Measurements from ENCODE around the gene RHEX. TPM values are rescaled to one million over a fixed set of nuclear protein-coding genes. Genes with fewer than 3 reads are reported as not detected.

The RHEX gene
- total RNA-seq, 1 donor from 2014 or later, result not detected

DNA sequence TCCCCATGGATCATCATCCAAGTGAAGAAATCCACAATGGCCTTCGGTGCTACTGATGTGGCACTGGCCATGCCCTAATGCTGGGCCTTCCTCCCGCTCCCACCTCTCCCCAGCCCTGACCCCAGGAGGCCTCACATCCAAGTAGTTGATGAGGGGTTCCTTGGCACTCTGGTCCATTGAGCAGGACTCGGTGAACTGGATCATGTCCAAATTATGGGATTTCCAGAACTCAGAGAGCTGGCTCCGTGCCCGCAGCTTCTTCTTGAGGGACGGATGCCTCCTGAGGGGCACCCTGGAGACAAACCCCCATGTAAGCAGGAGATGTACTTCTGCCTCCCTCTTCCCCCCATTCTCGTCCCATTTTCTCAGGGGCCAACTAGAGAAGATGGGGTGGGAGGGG is 30.2 kb upstream of the RHEX start:
- Mint-ChIP-seq H3K27me3 (ENCODE audit: low read depth) (no peaks in the 10 kb centered on the region), H3K4me1 (ENCODE audit: low read depth) (peaks cover 7% of the 10 kb centered on the region), H3K9me3 (ENCODE audit: low read depth) (peaks cover 15% of the 10 kb centered on the region), H3K27ac (ENCODE audit: unreplicated experiment) (no peak overlapping the region), H3K4me3 (ENCODE audit: unreplicated experiment) (no peak overlapping the region), H3K36me3 (ENCODE audit: low read depth) (peaks cover 4% of the 10 kb centered on the region)
- TF ChIP-seq, protein P1, sequence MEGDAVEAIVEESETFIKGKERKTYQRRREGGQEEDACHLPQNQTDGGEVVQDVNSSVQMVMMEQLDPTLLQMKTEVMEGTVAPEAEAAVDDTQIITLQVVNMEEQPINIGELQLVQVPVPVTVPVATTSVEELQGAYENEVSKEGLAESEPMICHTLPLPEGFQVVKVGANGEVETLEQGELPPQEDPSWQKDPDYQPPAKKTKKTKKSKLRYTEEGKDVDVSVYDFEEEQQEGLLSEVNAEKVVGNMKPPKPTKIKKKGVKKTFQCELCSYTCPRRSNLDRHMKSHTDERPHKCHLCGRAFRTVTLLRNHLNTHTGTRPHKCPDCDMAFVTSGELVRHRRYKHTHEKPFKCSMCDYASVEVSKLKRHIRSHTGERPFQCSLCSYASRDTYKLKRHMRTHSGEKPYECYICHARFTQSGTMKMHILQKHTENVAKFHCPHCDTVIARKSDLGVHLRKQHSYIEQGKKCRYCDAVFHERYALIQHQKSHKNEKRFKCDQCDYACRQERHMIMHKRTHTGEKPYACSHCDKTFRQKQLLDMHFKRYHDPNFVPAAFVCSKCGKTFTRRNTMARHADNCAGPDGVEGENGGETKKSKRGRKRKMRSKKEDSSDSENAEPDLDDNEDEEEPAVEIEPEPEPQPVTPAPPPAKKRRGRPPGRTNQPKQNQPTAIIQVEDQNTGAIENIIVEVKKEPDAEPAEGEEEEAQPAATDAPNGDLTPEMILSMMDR (IDR thresholded peaks at IDR 0.05), result no peak
- DNase-seq (ENCODE audit: low spot score), result no peak

GRCh38 chr1:206023695-206024094 is 29.3 kb upstream of the RHEX start, which contains the start of gene CTSE:
TSS of gene CTSE (minus strand) at chr1:206023895. CDS start at chr1:206023791, 104 bp downstream.
- H3K36me3 Mint-ChIP-seq (ENCODE audit: low read depth), result peaks cover 2% of the 10 kb centered on the region
- no peak within 1 kb of the TSS for H3K4me3 Mint-ChIP-seq (ENCODE audit: unreplicated experiment)
- no peak for DNase-seq (ENCODE audit: low spot score)
- peaks cover 7% of the 10 kb centered on the region for H3K4me1 Mint-ChIP-seq (ENCODE audit: low read depth)
- H3K9me3 Mint-ChIP-seq (ENCODE audit: low read depth), result peaks cover 13% of the 10 kb centered on the region
- H3K27me3 Mint-ChIP-seq (ENCODE audit: low read depth), result peaks cover 5% of the 10 kb centered on the region
- no peak within 1 kb of the TSS for H3K27ac Mint-ChIP-seq (ENCODE audit: unreplicated experiment)
- TF ChIP-seq, protein P1 (IDR thresholded peaks at IDR 0.05), result no peak

DNA sequence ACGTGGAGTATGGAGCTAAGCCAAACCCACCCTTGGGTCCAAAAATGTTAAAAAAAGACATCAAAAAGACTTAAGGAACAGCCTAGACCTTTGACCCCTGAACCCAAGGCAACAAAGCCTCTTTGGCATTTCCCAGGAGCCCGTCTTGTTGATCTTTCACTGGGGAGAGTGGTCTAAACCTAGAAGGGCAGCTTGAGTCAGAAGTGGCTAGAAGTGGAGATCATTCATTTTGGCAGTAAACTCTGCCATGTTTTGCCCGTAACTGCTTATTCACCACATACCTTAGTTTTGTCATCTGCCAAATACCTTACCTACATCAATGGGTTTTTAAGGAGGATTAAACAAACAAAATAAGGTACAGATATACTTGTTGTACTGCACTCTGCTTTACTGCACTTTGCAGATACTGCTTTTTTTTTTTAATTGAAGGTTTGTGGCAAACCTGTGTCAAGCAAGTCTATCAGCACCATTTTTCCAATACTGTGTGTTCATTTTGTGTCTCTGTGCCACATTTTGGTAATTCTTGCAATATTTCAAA is 27.6 kb upstream of the RHEX start:
- TF ChIP-seq, protein P1 (IDR thresholded peaks at IDR 0.05), result no peak
- H3K4me1 Mint-ChIP-seq (ENCODE audit: low read depth), result peaks cover 7% of the 10 kb centered on the region

DNA sequence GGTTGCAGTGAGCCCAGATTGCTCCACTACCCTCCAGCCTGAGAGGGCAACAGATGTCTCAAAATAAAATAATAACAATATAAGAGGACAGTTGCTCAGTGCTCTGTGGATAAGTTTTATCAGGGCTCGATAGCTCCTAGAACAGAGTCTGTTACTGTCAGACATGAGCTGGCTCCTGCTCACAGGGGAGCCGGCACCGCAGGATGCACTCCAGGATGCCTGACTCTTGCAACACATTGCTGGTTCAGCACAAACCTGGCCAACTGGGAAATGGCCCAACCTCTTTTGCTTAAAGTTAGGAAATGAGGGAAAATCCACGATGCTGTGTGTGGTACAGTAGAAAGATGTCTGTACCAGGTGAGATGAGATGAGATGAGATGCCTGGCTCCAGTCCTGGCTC is 23.5 kb upstream of the RHEX start:
- DNase-seq (ENCODE audit: low spot score), result no peak
- Mint-ChIP-seq H3K27ac (ENCODE audit: unreplicated experiment) (no peak overlapping the region), H3K36me3 (ENCODE audit: low read depth) (peaks cover 6% of the 10 kb centered on the region), H3K9me3 (ENCODE audit: low read depth) (peaks cover 19% of the 10 kb centered on the region), H3K4me1 (ENCODE audit: low read depth) (peaks cover 5% of the 10 kb centered on the region), H3K4me3 (ENCODE audit: unreplicated experiment) (no peak overlapping the region), H3K27me3 (ENCODE audit: low read depth) (peaks cover 24% of the 10 kb centered on the region)
- TF ChIP-seq, protein P1 (IDR thresholded peaks at IDR 0.05), result no peak

More for the DNA sequence above, 27.6 kb upstream of the RHEX start:
- peaks cover 15% of the 10 kb centered on the region for H3K27me3 Mint-ChIP-seq (ENCODE audit: low read depth)
- no peak overlapping the region for H3K27ac Mint-ChIP-seq (ENCODE audit: unreplicated experiment)
- H3K9me3 Mint-ChIP-seq (ENCODE audit: low read depth), result peaks cover 13% of the 10 kb centered on the region
- DNase-seq (ENCODE audit: low spot score), result no peak
- peaks cover 2% of the 10 kb centered on the region for H3K36me3 Mint-ChIP-seq (ENCODE audit: low read depth)
- H3K4me3 Mint-ChIP-seq (ENCODE audit: unreplicated experiment), result no peak overlapping the region

DNA sequence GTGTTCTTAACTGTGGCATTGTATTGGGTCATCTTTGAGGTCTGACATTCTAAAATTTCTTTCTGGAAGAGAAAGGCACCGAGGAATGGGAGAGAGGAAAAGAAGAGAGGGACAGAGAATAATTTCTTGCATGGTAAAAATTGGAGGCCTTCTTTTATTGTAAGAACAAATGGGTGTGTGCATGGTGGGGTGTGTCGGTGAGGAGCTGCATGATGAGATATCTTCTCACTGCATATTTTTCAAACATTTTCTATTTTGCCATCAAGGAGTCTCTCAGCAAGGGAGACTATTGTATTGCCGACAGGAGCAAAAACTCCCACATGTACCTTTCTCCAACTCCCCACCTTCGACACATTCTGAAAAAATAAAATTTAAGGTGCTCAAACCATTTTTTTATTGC is 22.8 kb upstream of the RHEX start:
- TF ChIP-seq, protein P1 (IDR thresholded peaks at IDR 0.05), result no peak
- Mint-ChIP-seq H3K27ac (ENCODE audit: unreplicated experiment) (no peak overlapping the region), H3K4me3 (ENCODE audit: unreplicated experiment) (no peak overlapping the region), H3K4me1 (ENCODE audit: low read depth) (peaks cover 5% of the 10 kb centered on the region), H3K27me3 (ENCODE audit: low read depth) (peaks cover 30% of the 10 kb centered on the region), H3K9me3 (ENCODE audit: low read depth) (peaks cover 19% of the 10 kb centered on the region), H3K36me3 (ENCODE audit: low read depth) (peaks cover 6% of the 10 kb centered on the region)
- DNase-seq (ENCODE audit: low spot score), result no peak

Measured in chondrocyte (in vitro differentiated cells).